Endothelial cell of umbilical vein (primary cell): ENCODE data around the gene LDLRAD4. TPM values are rescaled to one million over a fixed set of nuclear protein-coding genes. Genes with fewer than 3 reads are reported as not detected.

Source experiments
- BruUV-seq: library from RNA; stranded (reverse); fragments of 400-500 nt; replicated peaks from 2 replicates; lab custom pipeline; 2021; lab: Mats Ljungman, UMichigan
- CTCF ChIA-PET: fragments of 300-600, 350-600 bp; sonication (Branson Sonifier 250); formaldehyde crosslinking; loops from one replicate; lab custom pipeline; 2021; ENCODE audit warnings: antibody characterized with exemption, inconsistent platforms; lab: Charles Lee
- POLR2A ChIA-PET: fragments of 300-600, 350-600 bp; sonication (Branson Sonifier 250); formaldehyde crosslinking; loops from one replicate; lab custom pipeline; 2021; ENCODE audit warnings: antibody characterized with exemption, inconsistent platforms; lab: Charles Lee
- DNase-seq: peaks from one replicate; pipeline ENCODE4 v3.0.0-alpha.2; 2011; ENCODE audit warnings: low read depth, low spot score
- FAIRE-seq: peaks from 2 replicates; lab custom pipeline; 2011; peaks lifted over from hg19 to GRCh38; lab: Jason Lieb, UNC
- H2AFZ ChIP-seq: 2 replicates; pipeline ENCODE4 v1.6.0; 2012; ENCODE audit warnings: low read depth, low read length, control low read depth, inconsistent platforms
- H3K27ac ChIP-seq: 2 replicates; pipeline ENCODE4 v1.5.1; 2011; ENCODE audit warnings: low read depth, mild to moderate bottlenecking, control low read depth, low read length, moderate library complexity; ENCODE audit not compliant: insufficient read depth
- H3K27me3 ChIP-seq, 2 experiments: 2 replicates each; pipeline versions ENCODE4 v1.6.0 to v1.6.1; 2011; ENCODE audit warnings: low read length in 2 of 2, mixed read lengths in 1 of 2; ENCODE audit not compliant: control insufficient read depth in 2 of 2, insufficient read depth in 2 of 2
- H3K36me3 ChIP-seq, 2 experiments: 2 replicates in 1 of 2; 3 replicates in 1 of 2; pipeline ENCODE4 v1.5.1; 2011; ENCODE audit warnings: low read length in 2 of 2, mild to moderate bottlenecking in 1 of 2, moderate library complexity in 1 of 2; ENCODE audit not compliant: control insufficient read depth in 2 of 2, insufficient read depth in 2 of 2; ENCODE audit errors: extremely low read depth in 1 of 2
- H3K4me1 ChIP-seq: 3 replicates; pipeline ENCODE4 v1.5.1; 2011; ENCODE audit warnings: mild to moderate bottlenecking, low read length; ENCODE audit not compliant: control insufficient read depth, insufficient read depth; ENCODE audit errors: extremely low read depth
- H3K4me2 ChIP-seq: 2 replicates; pipeline ENCODE4 v1.6.1; 2011; ENCODE audit warnings: low read length, control low read depth, mixed read lengths; ENCODE audit not compliant: insufficient read depth
- H3K4me3 ChIP-seq, 3 experiments: fragments of 200-600 bp in 1 of 3; sonication (generic), shearing (Covaris generic) in 1 of 3; replicated peaks in 1 of 3; 2 replicates each; pipeline ENCODE4 v1.5.1; 2011 to 2016; ENCODE audit warnings: control low read depth in 3 of 3, low read length in 3 of 3, mild to moderate bottlenecking in 2 of 3, inconsistent platforms in 1 of 3, low read depth in 1 of 3, moderate library complexity in 1 of 3; ENCODE audit not compliant: insufficient read depth in 1 of 3
- H3K79me2 ChIP-seq: 2 replicates; pipeline ENCODE4 v1.6.0; 2012; ENCODE audit warnings: low read length, inconsistent platforms; ENCODE audit not compliant: control insufficient read depth, insufficient read depth
- H3K9ac ChIP-seq: replicated peaks from 2 replicates; pipeline ENCODE3; 2011; ENCODE audit warnings: low read length, control low read depth; ENCODE audit not compliant: insufficient read depth; ENCODE audit errors: extremely low read depth
- H3K9me1 ChIP-seq: replicated peaks from 3 replicates; pipeline ENCODE4 v1.6.0; 2011; ENCODE audit warnings: mild to moderate bottlenecking, low read length; ENCODE audit not compliant: control insufficient read depth, insufficient read depth; ENCODE audit errors: extremely low read depth
- H3K9me3 ChIP-seq: replicated peaks from 2 replicates; pipeline ENCODE4 v1.5.1; 2012; ENCODE audit warnings: low read length, inconsistent platforms; ENCODE audit not compliant: control insufficient read depth, insufficient read depth
- H4K20me1 ChIP-seq: replicated peaks from 2 replicates; pipeline ENCODE3; 2011; ENCODE audit warnings: mild to moderate bottlenecking, low read length; ENCODE audit not compliant: control insufficient read depth, insufficient read depth; ENCODE audit errors: extremely low read depth
- CTCF ChIP-seq, 2 donors: IDR thresholded peaks; 1 replicate in 1 of 2; 2 replicates in 1 of 2; pipeline ENCODE4 v1.5.1; 2011; ENCODE audit warnings: low read length in 2 of 2, mild to moderate bottlenecking in 2 of 2, moderate library complexity in 2 of 2, control low read depth in 1 of 2, inconsistent platforms in 1 of 2, low read depth in 1 of 2; ENCODE audit not compliant: insufficient read depth in 1 of 2; ENCODE audit errors: extremely low read depth in 1 of 2
- EZH2 ChIP-seq: IDR thresholded peaks from 2 replicates; pipeline ENCODE4 v1.6.1; 2012; ENCODE audit warnings: borderline replicate concordance, low read depth, mild to moderate bottlenecking, moderate library complexity, low read length, inconsistent platforms; ENCODE audit not compliant: severe bottlenecking
- FOS ChIP-seq: IDR thresholded peaks from 2 replicates; pipeline ENCODE4 v1.6.1; 2011; ENCODE audit warnings: mild to moderate bottlenecking, low read length, moderate library complexity, borderline replicate concordance; ENCODE audit not compliant: insufficient read depth
- GATA2 ChIP-seq: IDR thresholded peaks from 2 replicates; pipeline ENCODE4 v1.7.0; 2011; ENCODE audit warnings: low read depth, mild to moderate bottlenecking, moderate library complexity, mixed read lengths, low read length; ENCODE audit not compliant: insufficient read length, insufficient read depth
- JUN ChIP-seq: IDR thresholded peaks from 2 replicates; pipeline ENCODE4 v1.6.1; 2011; ENCODE audit warnings: borderline replicate concordance, low read depth; ENCODE audit not compliant: insufficient read length, insufficient read depth
- POLR2A ChIP-seq: IDR thresholded peaks from 2 replicates; pipeline ENCODE4 v1.6.1; 2012; ENCODE audit warnings: low read depth, mild to moderate bottlenecking, control low read depth, low read length
- POLR2AphosphoS5 ChIP-seq: IDR thresholded peaks from 2 replicates; pipeline ENCODE4 v1.6.1; 2012; ENCODE audit warnings: low read depth, mild to moderate bottlenecking, control low read depth, low read length, moderate library complexity; ENCODE audit not compliant: insufficient read depth
- dilution Hi-C: fragments of 300-500 bp; cut with MboI; formaldehyde crosslinking; loops from one replicate; pipeline ENCODE4 v1.15.0; 2019; ENCODE audit warnings: low sequenced_read_pairs; ENCODE audit not compliant: extremely low pct_ligation_motif_present
- intact Hi-C: fragments of 100-400 bp; cut with micrococcal nuclease; formaldehyde crosslinking; loops from one replicate; pipeline ENCODE4 v1.10.0; 2022
- polyA plus RNA-seq, 4 experiments: library from polyadenylated mRNA; depleted of rRNA in 3 of 4; stranded (reverse) in 3 of 4; unstranded in 1 of 4; fragments of >200 nt; gene quantifications; 2 replicates each; pipeline versions ENCODE4 v1.2.1 to v1.2.3, GENCODE V29; 2011 to 2012; ENCODE audit warnings: missing spikeins in 1 of 4
- total RNA-seq: library from RNA; stranded (reverse); gene quantifications from 2 replicates; pipeline ENCODE4 v1.2.3, GENCODE V29; 2021
- TF ChIP-seq, protein P1 (sequence below): IDR thresholded peaks from 2 replicates; pipeline ENCODE4 v1.6.1; 2011; ENCODE audit not compliant: insufficient read depth, insufficient read length

Gene LDLRAD4
- total and polyA plus RNA-seq, 2 donors (not counting 3 experiments of a cell fraction or from before 2014, with no cell fraction given) = 5.2 to 6.5 TPM

DNA sequence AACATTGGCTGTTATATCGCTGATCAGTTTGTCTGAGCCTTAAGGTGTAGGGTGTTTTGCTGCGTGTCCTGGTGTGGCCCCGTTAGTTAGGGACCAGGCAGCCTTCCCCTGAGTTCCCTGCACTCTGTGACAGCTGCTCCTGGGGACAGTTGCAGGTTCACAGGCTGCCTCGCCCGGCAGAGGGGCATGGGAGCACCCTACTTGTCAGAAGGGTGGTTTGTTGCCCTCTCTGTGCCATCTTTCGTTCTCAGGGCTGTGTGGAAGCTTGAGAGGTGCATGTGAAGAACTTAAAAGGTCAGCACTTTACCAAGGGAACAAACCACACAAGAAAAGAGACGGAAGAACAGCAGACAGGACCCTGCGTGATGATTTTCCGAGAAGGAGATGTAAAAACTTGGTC is 159.6 kb downstream of the LDLRAD4 start:
- FAIRE-seq = no peak
- ChIA-PET CTCF (interaction anchor here (1.5 kb wide), 1 partner anchor 153 kb away, joined by 4 read pairs; no protein-coding TSS in a partner anchor), POLR2A (no interaction called here)
- dilution Hi-C loops (no loop called here), intact Hi-C loops (loop anchor here (5.0 kb wide), 1 partner anchor 234 kb away; no protein-coding TSS in a partner anchor)
- no peaks in the 10 kb centered on the region for H3K79me2 ChIP-seq
- H4K20me1 ChIP-seq = no peaks in the 10 kb centered on the region
- TF ChIP-seq POLR2AphosphoS5 (no peak), POLR2A (no peak), JUN (no peak), EZH2 (no peak), GATA2 (no peak), FOS (no peak), CTCF (IDR thresholded peaks at IDR 0.05; ENCODE audit: extremely low read depth in 1 of 2, insufficient read depth in 1 of 2, low read depth in 1 of 2, low read length in 2 of 2) (no peak)
- TF ChIP-seq, protein P1, sequence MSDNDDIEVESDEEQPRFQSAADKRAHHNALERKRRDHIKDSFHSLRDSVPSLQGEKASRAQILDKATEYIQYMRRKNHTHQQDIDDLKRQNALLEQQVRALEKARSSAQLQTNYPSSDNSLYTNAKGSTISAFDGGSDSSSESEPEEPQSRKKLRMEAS = no peak
- BruUV-seq = no TSS peak
- H2AFZ ChIP-seq = no peak overlapping the region
- no peak overlapping the region for H3K27ac ChIP-seq
- no peak for DNase-seq
- no peak overlapping the region for H3K9ac ChIP-seq
- no peak overlapping the region for H3K4me2 ChIP-seq
- no peaks in the 10 kb centered on the region for H3K36me3 ChIP-seq
- H3K4me3 ChIP-seq = no peak overlapping the region
- H3K4me1 ChIP-seq = peaks cover 46% of the 10 kb centered on the region
- H3K9me1 ChIP-seq = no peaks in the 10 kb centered on the region
- H3K9me3 ChIP-seq = no peaks in the 10 kb centered on the region
- no peaks in the 10 kb centered on the region for H3K27me3 ChIP-seq
